OCI-LY3 (cell line): ENCODE measurements around the gene WDR72.

ENCODE experiments used
- EZH2phosphoT487 ChIP-seq: fragments of 200-600 bp; shearing (Covaris generic); IDR thresholded peaks from 2 replicates; pipeline ENCODE4 v1.6.1; 2018; ENCODE audit warnings: antibody characterized with exemption, mixed run types, low read depth
- TF ChIP-seq, protein P1 (sequence below): fragments of 200-600, 300-600 bp; sonication (generic); IDR thresholded peaks from 2 replicates; pipeline ENCODE4 v1.5.1; 2014; ENCODE audit warnings: antibody characterized with exemption, low read length, low read depth

- TF ChIP-seq, protein P1, sequence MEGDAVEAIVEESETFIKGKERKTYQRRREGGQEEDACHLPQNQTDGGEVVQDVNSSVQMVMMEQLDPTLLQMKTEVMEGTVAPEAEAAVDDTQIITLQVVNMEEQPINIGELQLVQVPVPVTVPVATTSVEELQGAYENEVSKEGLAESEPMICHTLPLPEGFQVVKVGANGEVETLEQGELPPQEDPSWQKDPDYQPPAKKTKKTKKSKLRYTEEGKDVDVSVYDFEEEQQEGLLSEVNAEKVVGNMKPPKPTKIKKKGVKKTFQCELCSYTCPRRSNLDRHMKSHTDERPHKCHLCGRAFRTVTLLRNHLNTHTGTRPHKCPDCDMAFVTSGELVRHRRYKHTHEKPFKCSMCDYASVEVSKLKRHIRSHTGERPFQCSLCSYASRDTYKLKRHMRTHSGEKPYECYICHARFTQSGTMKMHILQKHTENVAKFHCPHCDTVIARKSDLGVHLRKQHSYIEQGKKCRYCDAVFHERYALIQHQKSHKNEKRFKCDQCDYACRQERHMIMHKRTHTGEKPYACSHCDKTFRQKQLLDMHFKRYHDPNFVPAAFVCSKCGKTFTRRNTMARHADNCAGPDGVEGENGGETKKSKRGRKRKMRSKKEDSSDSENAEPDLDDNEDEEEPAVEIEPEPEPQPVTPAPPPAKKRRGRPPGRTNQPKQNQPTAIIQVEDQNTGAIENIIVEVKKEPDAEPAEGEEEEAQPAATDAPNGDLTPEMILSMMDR: no peak
- no peak for TF ChIP-seq EZH2phosphoT487
Observed at GRCh38 chr15:53569751-53570480, 189.5 kb downstream of the WDR72 start.
